Endothelial cell of umbilical vein (primary cell): ENCODE results near the gene OXTR. TPM values are rescaled to one million over a fixed set of nuclear protein-coding genes. Genes with fewer than 3 reads are reported as not detected.

Source experiments
- BruUV-seq: library from RNA; stranded (reverse); fragments of 400-500 nt; replicated peaks from 2 replicates; lab custom pipeline; 2021; lab: Mats Ljungman, UMichigan
- CTCF ChIA-PET: fragments of 300-600, 350-600 bp; sonication (Branson Sonifier 250); formaldehyde crosslinking; loops from one replicate; lab custom pipeline; 2021; ENCODE audit warnings: antibody characterized with exemption, inconsistent platforms; lab: Charles Lee
- POLR2A ChIA-PET: fragments of 300-600, 350-600 bp; sonication (Branson Sonifier 250); formaldehyde crosslinking; loops from one replicate; lab custom pipeline; 2021; ENCODE audit warnings: antibody characterized with exemption, inconsistent platforms; lab: Charles Lee
- DNase-seq: peaks from one replicate; pipeline ENCODE4 v3.0.0-alpha.2; 2011; ENCODE audit warnings: low read depth, low spot score
- FAIRE-seq: peaks from 2 replicates; lab custom pipeline; 2011; peaks lifted over from hg19 to GRCh38; lab: Jason Lieb, UNC
- H2AFZ ChIP-seq: 2 replicates; pipeline ENCODE4 v1.6.0; 2012; ENCODE audit warnings: low read depth, low read length, control low read depth, inconsistent platforms
- H3K27ac ChIP-seq: 2 replicates; pipeline ENCODE4 v1.5.1; 2011; ENCODE audit warnings: low read depth, mild to moderate bottlenecking, control low read depth, low read length, moderate library complexity; ENCODE audit not compliant: insufficient read depth
- H3K27me3 ChIP-seq, 2 experiments: 2 replicates each; pipeline versions ENCODE4 v1.6.0 to v1.6.1; 2011; ENCODE audit warnings: low read length in 2 of 2, mixed read lengths in 1 of 2; ENCODE audit not compliant: control insufficient read depth in 2 of 2, insufficient read depth in 2 of 2
- H3K36me3 ChIP-seq, 2 experiments: 2 replicates in 1 of 2; 3 replicates in 1 of 2; pipeline ENCODE4 v1.5.1; 2011; ENCODE audit warnings: low read length in 2 of 2, mild to moderate bottlenecking in 1 of 2, moderate library complexity in 1 of 2; ENCODE audit not compliant: control insufficient read depth in 2 of 2, insufficient read depth in 2 of 2; ENCODE audit errors: extremely low read depth in 1 of 2
- H3K4me1 ChIP-seq: 3 replicates; pipeline ENCODE4 v1.5.1; 2011; ENCODE audit warnings: mild to moderate bottlenecking, low read length; ENCODE audit not compliant: control insufficient read depth, insufficient read depth; ENCODE audit errors: extremely low read depth
- H3K4me2 ChIP-seq: 2 replicates; pipeline ENCODE4 v1.6.1; 2011; ENCODE audit warnings: low read length, control low read depth, mixed read lengths; ENCODE audit not compliant: insufficient read depth
- H3K4me3 ChIP-seq, 3 experiments: fragments of 200-600 bp in 1 of 3; sonication (generic), shearing (Covaris generic) in 1 of 3; replicated peaks in 1 of 3; 2 replicates each; pipeline ENCODE4 v1.5.1; 2011 to 2016; ENCODE audit warnings: control low read depth in 3 of 3, low read length in 3 of 3, mild to moderate bottlenecking in 2 of 3, inconsistent platforms in 1 of 3, low read depth in 1 of 3, moderate library complexity in 1 of 3; ENCODE audit not compliant: insufficient read depth in 1 of 3
- H3K79me2 ChIP-seq: 2 replicates; pipeline ENCODE4 v1.6.0; 2012; ENCODE audit warnings: low read length, inconsistent platforms; ENCODE audit not compliant: control insufficient read depth, insufficient read depth
- H3K9ac ChIP-seq: replicated peaks from 2 replicates; pipeline ENCODE3; 2011; ENCODE audit warnings: low read length, control low read depth; ENCODE audit not compliant: insufficient read depth; ENCODE audit errors: extremely low read depth
- H3K9me1 ChIP-seq: replicated peaks from 3 replicates; pipeline ENCODE4 v1.6.0; 2011; ENCODE audit warnings: mild to moderate bottlenecking, low read length; ENCODE audit not compliant: control insufficient read depth, insufficient read depth; ENCODE audit errors: extremely low read depth
- H3K9me3 ChIP-seq: replicated peaks from 2 replicates; pipeline ENCODE4 v1.5.1; 2012; ENCODE audit warnings: low read length, inconsistent platforms; ENCODE audit not compliant: control insufficient read depth, insufficient read depth
- H4K20me1 ChIP-seq: replicated peaks from 2 replicates; pipeline ENCODE3; 2011; ENCODE audit warnings: mild to moderate bottlenecking, low read length; ENCODE audit not compliant: control insufficient read depth, insufficient read depth; ENCODE audit errors: extremely low read depth
- CTCF ChIP-seq, 2 donors: IDR thresholded peaks; 1 replicate in 1 of 2; 2 replicates in 1 of 2; pipeline ENCODE4 v1.5.1; 2011; ENCODE audit warnings: low read length in 2 of 2, mild to moderate bottlenecking in 2 of 2, moderate library complexity in 2 of 2, control low read depth in 1 of 2, inconsistent platforms in 1 of 2, low read depth in 1 of 2; ENCODE audit not compliant: insufficient read depth in 1 of 2; ENCODE audit errors: extremely low read depth in 1 of 2
- EZH2 ChIP-seq: IDR thresholded peaks from 2 replicates; pipeline ENCODE4 v1.6.1; 2012; ENCODE audit warnings: borderline replicate concordance, low read depth, mild to moderate bottlenecking, moderate library complexity, low read length, inconsistent platforms; ENCODE audit not compliant: severe bottlenecking
- FOS ChIP-seq: IDR thresholded peaks from 2 replicates; pipeline ENCODE4 v1.6.1; 2011; ENCODE audit warnings: mild to moderate bottlenecking, low read length, moderate library complexity, borderline replicate concordance; ENCODE audit not compliant: insufficient read depth
- GATA2 ChIP-seq: IDR thresholded peaks from 2 replicates; pipeline ENCODE4 v1.7.0; 2011; ENCODE audit warnings: low read depth, mild to moderate bottlenecking, moderate library complexity, mixed read lengths, low read length; ENCODE audit not compliant: insufficient read length, insufficient read depth
- JUN ChIP-seq: IDR thresholded peaks from 2 replicates; pipeline ENCODE4 v1.6.1; 2011; ENCODE audit warnings: borderline replicate concordance, low read depth; ENCODE audit not compliant: insufficient read length, insufficient read depth
- MAX ChIP-seq: IDR thresholded peaks from 2 replicates; pipeline ENCODE4 v1.6.1; 2011; ENCODE audit not compliant: insufficient read depth, insufficient read length
- MYC ChIP-seq: IDR thresholded peaks from one replicate; pipeline ENCODE4 v1.6.1; 2011; ENCODE audit warnings: mild to moderate bottlenecking, low read depth, low read length
- POLR2A ChIP-seq: IDR thresholded peaks from 2 replicates; pipeline ENCODE4 v1.6.1; 2012; ENCODE audit warnings: low read depth, mild to moderate bottlenecking, control low read depth, low read length
- POLR2AphosphoS5 ChIP-seq: IDR thresholded peaks from 2 replicates; pipeline ENCODE4 v1.6.1; 2012; ENCODE audit warnings: low read depth, mild to moderate bottlenecking, control low read depth, low read length, moderate library complexity; ENCODE audit not compliant: insufficient read depth
- dilution Hi-C: fragments of 300-500 bp; cut with MboI; formaldehyde crosslinking; loops from one replicate; pipeline ENCODE4 v1.15.0; 2019; ENCODE audit warnings: low sequenced_read_pairs; ENCODE audit not compliant: extremely low pct_ligation_motif_present
- intact Hi-C: fragments of 100-400 bp; cut with micrococcal nuclease; formaldehyde crosslinking; loops from one replicate; pipeline ENCODE4 v1.10.0; 2022
- polyA plus RNA-seq, 4 experiments: library from polyadenylated mRNA; depleted of rRNA in 3 of 4; stranded (reverse) in 3 of 4; unstranded in 1 of 4; fragments of >200 nt; gene quantifications; 2 replicates each; pipeline versions ENCODE4 v1.2.1 to v1.2.3, GENCODE V29; 2011 to 2012; ENCODE audit warnings: missing spikeins in 1 of 4
- total RNA-seq: library from RNA; stranded (reverse); gene quantifications from 2 replicates; pipeline ENCODE4 v1.2.3, GENCODE V29; 2021

The OXTR gene
- total and polyA plus RNA-seq, 2 donors (not counting 3 experiments of a cell fraction or from before 2014, with no cell fraction given) = 0.12 to 0.40 TPM

- Histone ChIP-seq H3K4me1 (no peaks in the 10 kb centered on the region), H3K9me3 (no peaks in the 10 kb centered on the region), H4K20me1 (no peaks in the 10 kb centered on the region), H3K4me3 (no peak overlapping the region), H3K4me2 (no peak overlapping the region), H3K36me3 (no peaks in the 10 kb centered on the region), H2AFZ (no peak overlapping the region), H3K9me1 (no peaks in the 10 kb centered on the region), H3K27ac (no peak overlapping the region), H3K27me3 (no peaks in the 10 kb centered on the region), H3K79me2 (no peaks in the 10 kb centered on the region), H3K9ac (no peak overlapping the region)
- TF ChIP-seq EZH2 (no peak), MAX (no peak), JUN (no peak), POLR2AphosphoS5 (no peak), MYC (no peak), CTCF (IDR thresholded peaks at IDR 0.05; ENCODE audit: extremely low read depth in 1 of 2, insufficient read depth in 1 of 2, low read depth in 1 of 2, low read length in 2 of 2) (no peak), GATA2 (no peak), FOS (no peak), POLR2A (no peak)
- FAIRE-seq (no peak), DNase-seq (peak; percentile 41)
- CTCF ChIA-PET = interaction anchor here (2.7 kb wide), 1 partner anchor 15 kb away, joined by 11 read pairs; the partner anchor contains the start of gene OXTR
- intact Hi-C loops = no loop called here
- POLR2A ChIA-PET = no interaction called here
- dilution Hi-C loops = no loop called here
- BruUV-seq = no TSS peak
Observed at GRCh38 chr3:8784676-8785435, 15.4 kb upstream of the OXTR start.
